DMS53 treated with DMSO at 0.1 percent for 48 hours (cell line): ENCODE results near the gene SMARCE1.
A peak's percentile ranks its signal among the peaks of the same experiment; 100 is the strongest.

Experiments used
- DNase-seq: peaks from one replicate; lab custom pipeline; 2025; ENCODE audit not compliant: unreplicated experiment; lab: John Stamatoyannopoulos, UW

SMARCE1 gene

DNA sequence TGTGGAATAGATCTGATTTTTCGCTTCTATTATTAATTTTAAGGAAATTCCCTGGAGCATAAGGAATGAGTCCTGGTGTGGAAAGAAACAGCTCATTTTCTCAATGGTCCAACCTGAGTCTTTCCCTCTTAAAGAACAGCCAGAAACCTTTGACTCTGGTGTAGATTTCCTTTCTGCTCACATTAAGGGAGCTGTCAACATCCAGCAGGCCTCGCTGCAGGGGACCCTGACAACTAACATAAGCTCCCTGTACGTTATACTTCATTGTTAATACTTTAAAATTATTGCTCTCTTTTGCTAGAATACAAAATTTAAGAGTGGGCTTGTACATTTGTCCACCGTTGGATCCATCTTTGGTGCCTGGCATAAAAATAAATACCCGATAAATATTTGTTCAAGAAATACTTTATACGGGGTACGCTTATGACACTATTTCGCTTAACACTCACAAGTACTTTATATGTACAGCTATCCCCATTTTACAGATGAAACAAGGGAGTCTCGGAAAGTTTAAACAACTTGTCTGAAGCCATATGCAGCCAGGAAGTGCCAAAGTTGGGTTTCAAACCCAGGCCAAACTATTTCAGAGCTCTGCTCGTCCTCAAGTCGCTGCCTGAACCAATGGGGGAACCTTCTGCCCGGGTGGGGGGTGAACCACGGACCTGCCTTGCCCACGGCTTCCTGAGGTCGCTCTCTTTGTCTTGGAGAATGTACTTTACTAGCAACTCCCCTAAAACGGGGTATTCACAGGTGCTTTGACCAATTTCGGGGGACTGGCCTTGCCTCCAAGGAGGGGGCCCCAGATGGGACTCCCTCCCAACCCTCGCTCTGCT is 611 bp downstream of the SMARCE1 start:
- no peak for DNase-seq

DNA sequence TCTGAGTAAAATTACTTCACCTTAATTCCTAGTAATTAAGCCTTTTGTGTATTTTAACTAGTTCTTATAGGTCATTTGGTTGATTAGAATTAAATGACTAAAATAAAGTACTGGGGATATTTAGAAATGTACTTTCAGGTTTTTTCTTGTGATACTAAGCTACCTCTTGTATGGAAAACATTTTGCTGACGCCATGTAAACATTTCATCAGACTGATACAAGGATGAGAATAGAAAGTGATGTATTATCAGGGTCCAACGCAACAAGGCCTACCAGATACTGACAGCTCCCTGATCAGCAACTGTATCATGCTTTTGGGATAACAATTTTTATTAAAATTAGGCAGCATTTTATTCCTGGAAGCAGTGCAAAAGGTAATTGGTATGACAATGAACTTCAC is 1.7 kb downstream of the SMARCE1 start:
- DNase-seq = no peak

DNA sequence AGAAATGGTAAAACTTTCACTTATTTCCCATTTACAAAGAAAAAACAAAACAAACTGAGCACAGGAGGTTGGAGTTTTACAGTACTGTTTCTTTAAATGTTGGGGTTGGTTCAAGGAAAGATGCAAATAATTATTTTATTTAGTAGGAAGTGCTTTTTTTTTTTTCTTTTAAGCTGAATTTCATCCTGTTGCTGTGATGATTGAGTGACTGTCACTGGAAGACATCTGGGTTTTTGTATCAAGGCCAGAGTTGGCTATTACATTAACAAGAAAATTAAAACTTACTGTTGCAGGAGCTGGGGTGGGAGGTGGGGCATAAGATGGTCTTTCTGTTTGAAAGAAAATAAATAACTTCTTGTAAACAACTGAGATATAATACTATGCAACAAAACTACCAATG is 2.3 kb downstream of the SMARCE1 start:
- no peak for DNase-seq

DNA sequence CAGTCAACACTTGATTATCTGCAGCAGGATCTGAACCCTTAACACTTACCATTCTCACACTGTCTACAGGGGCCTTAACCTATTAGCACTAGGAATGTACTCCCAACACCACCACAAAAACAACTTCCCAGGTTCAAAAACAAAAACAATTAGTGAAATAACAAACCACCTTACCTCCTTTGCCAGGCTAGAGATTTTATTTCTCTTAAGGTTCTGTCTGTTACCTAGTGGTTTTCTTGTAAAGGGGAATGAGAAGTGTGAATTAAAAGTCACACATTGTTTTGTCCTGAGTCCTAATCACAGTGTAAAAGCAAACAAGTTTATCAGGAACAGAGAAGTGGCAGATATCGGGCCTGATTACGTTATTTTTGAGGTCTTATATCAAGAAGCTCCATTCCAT is 9.7 kb downstream of the SMARCE1 start:
- DNase-seq = no peak

DNA sequence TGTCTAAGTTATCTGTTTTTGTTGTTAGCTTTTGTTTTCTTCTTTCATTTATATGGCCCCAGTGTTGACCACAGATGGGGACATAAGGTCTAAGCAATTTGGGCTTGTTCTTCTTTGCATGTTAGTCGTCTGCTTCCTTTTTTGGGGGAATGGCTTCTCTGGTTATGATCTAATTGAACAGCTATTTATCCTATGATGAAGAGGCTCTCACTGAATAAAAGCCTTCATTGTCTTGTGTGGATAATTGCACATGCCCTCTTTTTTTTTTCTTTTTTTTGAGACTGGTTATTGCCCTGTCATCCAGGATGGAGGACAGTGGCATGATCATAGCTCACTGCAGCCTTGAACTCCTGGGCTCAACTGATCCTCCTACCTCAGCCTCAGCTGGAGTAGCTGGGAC is 13.7 kb downstream of the SMARCE1 start:
- DNase-seq = no peak

DNA sequence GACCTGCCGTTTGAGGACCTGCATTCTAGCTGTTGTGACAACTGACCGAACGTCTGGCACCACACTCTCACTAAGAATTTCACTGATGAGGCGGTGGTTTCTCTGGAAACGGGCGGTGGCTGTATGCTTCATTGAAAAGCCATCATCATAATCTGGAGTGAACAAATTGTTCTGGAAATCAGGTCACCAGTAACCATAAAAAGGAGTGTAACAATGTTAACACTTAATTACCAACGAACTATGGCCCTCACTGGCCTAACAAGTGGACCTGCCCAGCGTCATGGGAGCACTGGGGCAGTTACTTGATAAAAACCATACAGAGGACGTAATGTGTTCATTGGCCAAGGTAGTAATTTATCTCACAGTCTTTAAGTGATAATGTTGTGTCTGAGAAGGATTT is 15.4 kb downstream of the SMARCE1 start:
- DNase-seq = no peak

DNA sequence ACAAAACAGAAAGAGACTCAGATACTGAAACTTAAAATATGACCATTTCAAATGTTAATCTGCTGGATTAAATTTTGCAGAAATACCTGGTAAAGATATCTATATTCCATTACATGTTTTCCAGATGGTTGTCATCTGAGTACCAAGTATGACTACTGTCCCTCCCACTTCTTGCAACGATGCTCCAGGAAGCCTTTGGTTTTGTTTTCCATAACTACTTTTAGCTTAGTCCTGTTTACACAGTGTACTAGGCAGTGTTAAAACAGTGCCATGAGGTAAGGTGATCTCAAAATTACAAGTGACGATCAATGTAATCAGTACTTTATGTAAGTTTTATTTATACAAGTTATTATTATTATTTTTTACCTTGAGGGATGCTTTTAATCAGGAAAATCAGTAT is 17.8 kb downstream of the SMARCE1 start:
- DNase-seq = no peak

DNA sequence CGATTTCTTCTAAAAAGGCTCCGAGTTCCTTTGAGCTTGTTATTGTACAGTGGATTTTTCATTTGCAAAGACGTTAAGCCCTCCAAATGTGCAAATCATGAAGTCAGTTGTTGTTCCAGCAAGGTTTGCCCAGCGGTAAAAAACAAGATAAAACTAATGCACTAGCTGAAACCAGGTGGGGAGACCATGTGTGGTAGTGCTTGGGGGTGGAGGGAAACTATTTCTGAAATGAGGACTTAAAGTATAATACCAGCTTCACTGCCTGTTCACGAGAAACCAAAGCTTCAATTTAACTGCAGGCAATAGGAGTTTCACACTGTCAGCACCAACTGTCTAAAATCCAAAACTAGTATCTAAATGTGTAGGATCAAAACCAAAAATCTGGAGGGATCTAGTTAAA is 22.3 kb downstream of the SMARCE1 start:
- DNase-seq = no peak

DNA sequence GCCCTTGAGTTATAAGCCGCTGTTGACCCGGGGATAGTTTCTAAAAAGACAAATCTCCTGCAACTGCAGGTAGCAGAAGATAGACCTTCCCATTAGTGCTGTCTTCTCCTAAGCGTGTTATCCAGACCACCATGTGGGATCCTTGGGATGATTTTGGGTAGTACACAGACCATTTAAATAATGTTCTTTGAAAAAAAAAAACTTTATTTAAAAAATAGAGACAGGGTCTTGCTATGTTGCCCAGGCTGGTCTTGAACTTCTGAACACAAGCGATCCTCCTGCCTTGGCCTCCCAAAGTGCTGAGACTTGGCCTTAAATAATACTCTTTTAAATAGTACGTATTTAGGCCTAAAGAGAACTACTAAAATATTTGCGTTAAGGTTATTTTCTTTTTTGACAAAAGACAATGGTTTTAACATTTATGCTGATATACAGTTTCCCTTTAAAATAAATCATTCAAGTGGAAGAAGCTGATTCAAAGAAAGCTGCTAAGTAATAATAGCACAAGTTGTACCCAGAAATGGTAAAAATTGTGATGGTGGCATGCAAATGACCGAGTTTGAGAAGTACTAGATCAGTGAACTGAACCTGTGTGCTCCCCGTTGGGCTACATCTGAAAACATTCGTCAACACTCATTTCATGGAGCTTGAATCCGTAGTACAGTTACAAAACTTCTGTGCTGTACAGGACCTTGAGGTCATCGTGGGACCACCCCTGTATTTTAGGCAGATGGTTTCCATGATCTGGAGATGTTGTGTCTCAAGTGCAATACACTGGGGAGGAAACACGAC is 24.0 kb downstream of the SMARCE1 start:
- DNase-seq = no peak

DNA sequence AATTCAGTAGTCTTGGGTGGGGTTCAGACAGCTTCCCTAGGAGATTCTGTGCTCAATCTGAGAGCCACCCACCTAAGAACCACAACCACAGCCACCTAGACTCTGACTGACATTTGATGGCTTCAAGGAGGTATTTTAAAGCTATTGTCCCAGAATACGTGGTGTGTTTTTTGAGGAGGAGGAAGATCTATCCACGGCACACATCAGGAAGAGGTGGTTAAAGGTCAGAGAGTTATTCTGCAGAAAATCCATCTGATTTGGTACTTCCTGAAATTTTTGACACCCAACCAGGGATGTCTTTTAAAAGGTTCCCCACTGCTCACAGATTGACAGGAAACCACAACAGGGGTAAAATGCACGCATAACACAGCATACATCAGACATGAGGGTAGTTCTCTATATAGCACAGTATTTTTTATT is 25.1 kb downstream of the SMARCE1 start:
- DNase-seq = no peak

DNA sequence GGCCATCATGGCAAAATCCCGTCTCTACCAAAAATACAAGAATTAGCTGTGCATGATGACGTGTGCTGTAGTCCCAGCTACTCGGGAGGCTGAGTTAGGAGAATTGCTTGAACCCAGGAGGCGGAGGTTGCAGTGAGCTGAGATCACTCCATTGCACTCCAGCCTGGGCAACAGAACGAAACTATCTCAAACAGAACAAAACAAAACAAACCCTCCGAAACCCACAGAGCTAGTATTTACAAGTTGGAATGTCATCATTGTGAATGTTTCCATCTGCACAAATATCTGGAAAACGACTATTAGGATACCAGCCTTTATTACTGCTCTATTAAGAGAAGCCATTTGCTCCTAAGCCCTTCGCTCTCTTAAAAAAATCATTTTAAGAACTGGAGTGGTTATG is 26.0 kb downstream of the SMARCE1 start:
- DNase-seq = no peak

DNA sequence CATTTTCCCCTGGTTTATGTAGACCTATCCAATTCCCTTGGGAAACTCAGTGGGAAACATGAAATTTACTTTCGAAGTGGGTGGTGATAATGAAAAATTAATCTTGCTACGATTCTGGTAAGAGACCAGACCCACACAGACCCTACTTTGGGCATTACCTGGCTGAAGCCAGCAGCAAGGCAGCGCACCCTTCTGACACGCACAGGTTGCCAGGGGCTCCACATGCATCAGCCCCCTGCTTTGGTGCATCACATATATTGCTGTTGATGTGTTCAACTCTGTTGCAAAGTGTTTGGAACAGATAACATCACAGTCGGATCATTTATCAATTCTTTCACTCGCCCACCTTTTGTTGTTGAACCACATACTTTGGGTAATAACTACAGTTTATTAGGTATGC is 26.6 kb downstream of the SMARCE1 start:
- no peak for DNase-seq

DNA sequence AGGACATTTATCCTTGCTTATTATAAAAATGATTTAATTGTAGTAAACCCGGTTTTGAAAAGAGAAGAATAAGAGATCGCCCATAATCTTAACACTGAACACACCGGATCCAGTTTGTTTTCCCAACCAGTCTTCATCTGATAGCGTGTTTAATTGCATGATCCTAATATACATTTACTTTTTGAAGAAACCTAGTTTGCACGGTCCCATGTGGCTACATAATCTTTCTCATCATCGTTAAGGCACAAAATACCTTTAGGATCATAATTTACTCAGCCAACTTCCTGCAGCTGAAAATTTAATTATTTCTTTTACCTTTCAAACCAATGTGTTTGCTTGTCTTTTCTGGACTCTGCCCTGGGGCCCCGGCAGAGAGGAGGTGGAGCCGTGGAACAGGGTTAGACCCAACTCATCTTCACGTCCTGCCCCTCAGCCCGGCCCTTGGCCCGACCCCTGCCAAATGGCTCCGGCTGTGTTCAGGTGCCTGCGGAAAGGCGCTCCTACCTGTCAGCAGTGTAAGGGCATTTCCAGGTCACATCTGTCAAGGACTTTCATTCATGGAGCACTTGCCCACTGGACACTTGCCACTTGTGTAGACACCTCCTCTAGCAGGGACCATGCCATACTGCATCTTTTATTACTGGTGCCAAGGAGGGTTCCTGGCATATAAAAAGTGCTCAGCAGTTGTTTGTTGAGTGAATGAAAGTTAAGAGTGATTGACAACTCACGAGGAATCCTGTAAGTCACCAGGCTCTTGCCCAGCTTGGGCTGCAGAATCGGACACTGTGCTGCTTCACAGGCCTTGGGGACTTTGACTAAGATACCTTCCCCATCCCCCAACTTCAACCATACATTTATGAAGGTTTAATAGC is 28.6 kb downstream of the SMARCE1 start:
- DNase-seq = no peak

DNA sequence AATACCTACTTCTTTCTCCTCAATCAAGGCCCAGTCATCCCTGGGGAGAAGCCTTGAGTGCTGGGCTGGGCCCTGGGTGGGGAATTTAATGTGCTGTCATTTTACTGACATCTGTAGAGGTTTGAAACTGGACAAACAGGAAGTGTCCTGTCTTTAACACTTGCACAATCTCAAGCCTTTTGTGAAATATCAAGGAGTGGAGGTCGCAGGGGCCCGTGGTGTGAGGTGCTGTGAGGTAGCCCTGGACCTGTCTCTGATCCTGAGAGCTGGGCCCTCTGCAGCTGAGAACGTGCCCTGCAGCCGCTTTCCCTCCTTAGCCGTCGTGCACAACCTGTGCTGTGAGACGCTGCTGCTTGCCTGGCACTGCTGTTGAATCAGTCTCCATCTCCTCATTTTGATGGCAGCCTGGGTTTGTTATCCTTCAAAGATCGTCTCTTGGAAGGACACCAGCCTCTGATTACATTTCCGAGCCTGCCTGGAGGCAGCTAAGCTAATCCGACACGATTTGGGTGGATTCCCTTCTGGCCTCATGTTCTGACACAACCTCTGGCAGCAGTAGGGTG is 29.9 kb downstream of the SMARCE1 start:
- no peak for DNase-seq

DNA sequence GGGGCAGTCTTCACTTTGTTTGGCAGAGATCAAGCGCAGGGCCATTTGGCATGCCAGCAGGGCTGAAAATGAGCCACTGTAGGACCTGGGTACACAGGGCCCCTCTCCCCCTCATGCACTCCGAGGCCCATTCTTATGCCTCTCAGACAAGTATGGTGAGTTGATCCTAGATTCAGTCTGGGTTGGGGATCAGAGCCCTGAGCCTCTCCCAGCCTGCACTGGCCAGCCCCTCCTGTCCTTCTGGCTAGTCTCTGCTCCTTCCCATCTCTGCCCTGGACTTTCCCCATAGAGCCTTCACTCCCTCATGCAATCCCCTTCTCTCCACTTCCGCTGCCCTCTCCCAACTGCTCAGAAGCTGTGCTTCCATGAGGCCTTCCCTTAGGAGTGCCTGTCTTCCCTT is 31.0 kb downstream of the SMARCE1 start:
- no peak for DNase-seq

DNA sequence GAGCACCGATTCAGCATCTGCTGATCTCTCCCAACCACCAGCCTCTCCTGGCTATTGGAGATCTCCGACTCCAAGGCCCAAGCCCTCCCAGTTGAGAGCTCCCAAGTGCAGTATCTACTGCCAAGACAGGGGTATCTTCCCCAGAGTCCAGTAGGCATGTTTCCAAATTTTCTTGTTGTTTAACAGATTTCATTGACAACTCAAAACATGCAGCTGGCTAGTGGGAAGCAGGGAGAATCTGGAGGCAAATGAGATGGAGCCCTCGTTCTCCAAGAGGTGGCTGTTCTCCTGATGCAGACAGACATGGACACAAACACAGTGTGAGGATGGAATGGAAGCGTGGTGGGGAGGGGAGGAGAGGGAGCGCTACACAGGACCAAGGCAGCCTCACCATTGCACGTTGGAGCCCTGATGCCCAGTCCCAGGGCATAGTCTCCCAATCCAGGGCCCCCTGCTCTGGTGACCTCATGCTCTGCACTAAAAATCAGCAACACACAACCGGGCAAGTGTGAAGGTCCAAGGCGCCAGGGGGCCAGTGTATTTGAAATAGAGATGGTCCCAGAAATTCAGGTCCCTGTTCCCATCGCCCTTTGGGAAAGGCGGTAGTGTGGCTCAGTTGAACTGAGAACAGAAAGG is 31.7 kb downstream of the SMARCE1 start:
- no peak for DNase-seq

DNA sequence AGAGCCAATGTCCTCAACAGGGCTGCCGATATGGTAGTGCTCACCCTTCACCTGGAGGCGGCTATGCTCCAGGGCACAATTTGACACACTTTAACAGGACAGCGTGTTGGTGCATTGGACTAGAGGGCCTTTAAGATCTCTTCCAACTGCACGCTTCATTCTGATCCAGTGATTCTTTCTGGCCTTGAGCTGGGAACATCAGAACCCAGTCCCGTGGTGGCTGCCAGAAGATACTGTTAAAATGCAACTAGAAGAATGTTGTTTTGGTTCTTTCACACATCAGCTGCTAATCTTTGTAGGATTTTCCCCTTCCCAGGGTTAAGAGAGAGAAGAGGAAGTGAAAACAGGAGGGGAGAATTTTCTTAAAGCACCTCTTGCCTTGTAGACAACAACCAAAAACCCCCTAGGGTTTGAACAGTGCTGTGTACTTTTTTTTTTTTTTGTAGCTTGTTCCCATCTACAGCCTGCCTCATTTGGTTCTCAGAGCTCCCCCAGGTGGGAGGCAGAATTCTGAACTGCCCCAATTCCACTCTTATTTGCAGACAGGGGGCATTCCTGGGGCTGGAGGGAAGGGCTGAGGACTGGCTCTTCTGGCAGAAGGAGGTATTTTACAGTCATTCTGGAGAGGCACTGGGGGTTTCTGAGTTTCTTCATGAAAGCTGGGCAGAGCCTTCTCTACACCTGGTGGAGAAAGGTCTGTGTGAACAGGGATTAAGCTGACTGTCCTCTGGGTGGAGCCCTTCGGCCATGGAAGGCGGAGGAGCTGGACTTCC is 32.4 kb downstream of the SMARCE1 start:
- peak; percentile 48 for DNase-seq

DNA sequence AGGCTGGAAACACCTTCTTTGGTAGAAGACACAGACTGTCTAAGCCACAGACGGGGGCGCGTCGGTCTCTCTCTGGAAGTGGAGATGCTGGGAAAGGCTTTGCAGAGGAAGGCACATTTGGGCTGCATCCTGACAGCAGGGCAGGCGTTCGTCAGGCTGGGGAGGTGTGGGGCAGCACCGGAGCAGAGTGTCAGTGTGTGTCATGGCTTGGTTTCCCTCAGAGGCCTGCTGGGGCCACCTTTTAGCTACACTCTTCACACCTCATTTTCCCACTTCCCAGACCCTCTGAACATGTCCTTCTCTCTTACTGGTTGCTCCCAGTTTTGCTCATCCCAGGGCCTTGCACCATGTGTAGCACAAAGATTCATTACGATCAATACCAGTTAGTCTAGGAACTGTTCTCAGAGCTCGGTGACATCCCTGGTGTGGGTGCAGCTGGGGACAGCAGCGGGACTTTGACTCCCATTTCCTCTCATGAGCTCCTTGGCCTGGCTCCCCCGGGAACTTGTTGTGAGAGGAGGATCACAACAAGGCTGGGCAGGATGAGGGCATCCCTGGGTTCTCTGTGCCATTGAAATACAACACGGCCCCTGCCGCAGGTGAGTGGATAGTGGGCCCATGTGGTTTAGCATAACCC is 33.1 kb downstream of the SMARCE1 start:
- DNase-seq = no peak

DNA sequence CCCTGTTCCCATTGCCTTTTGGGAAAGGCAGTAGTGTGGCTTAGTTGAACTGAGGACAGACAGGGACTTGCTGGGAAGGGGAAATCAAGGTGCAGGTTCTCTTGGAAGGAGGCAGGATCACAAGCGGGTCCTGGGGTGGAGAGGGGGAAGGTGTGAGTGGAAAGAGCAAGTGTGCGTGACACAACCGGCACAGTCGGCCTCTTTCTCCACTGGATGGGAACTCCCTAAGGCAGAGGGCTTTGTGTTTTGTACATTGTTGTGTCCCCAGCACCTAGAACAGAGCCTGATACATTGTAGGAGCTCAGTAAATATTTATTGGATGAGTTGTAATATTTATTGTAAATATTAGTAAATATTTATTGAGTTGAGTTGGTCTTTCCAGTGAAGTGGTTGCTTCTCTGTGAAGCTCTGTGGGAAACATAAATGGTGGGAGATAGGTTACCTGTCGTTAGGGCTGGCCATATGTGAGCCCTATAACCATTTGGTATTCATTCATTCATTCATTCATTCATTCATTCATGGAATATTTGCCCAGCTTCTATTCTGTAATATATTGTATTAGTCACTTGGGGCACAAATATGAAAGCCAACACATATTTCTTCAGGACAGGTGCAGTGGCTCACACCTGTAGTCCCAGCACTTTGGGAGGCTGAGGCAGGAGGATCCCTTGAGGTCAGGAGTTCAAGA is 34.0 kb downstream of the SMARCE1 start:
- DNase-seq = no peak
